Body of pancreas (tissue), 4 donors: ENCODE data around the gene MYO15A.

Experiments used
- POLR2A ChIP-seq, 3 donors: fragments of 450-650 bp; IDR thresholded peaks; one replicate each; pipeline ENCODE4 v1.6.1; 2016; ENCODE audit warnings: antibody characterized with exemption in 3 of 3, mild to moderate bottlenecking in 2 of 3
- TF ChIP-seq, protein P1 (sequence below), 7 experiments: fragments of 450-650 bp in 4 of 7; fragments of 200-600 bp in 3 of 7; sonication (generic) in 3 of 7; IDR thresholded peaks; one replicate each; pipeline ENCODE4 v1.5.1; 2016 to 2019; ENCODE audit warnings: antibody characterized with exemption in 7 of 7

DNA sequence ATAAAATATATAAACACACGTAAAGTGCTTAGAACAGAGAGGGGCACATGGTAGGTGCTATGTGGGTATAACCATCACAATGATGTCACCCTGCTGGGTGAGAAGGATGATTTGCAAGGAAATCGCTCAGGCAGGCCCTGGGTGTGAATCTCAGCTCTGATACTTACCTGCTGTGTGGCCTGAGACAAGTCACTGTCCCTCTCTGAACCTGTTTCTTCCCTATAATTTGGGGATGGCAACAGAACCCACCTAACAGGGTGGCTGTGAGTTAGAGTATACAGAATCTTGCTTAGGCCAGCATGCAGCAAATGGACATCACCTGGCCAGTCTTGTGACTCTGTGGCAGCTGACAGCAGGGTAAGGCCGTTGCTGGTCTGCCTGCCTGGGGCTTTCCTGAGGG lies 38.4 kb downstream of the MYO15A start:
- TF ChIP-seq, protein P1, sequence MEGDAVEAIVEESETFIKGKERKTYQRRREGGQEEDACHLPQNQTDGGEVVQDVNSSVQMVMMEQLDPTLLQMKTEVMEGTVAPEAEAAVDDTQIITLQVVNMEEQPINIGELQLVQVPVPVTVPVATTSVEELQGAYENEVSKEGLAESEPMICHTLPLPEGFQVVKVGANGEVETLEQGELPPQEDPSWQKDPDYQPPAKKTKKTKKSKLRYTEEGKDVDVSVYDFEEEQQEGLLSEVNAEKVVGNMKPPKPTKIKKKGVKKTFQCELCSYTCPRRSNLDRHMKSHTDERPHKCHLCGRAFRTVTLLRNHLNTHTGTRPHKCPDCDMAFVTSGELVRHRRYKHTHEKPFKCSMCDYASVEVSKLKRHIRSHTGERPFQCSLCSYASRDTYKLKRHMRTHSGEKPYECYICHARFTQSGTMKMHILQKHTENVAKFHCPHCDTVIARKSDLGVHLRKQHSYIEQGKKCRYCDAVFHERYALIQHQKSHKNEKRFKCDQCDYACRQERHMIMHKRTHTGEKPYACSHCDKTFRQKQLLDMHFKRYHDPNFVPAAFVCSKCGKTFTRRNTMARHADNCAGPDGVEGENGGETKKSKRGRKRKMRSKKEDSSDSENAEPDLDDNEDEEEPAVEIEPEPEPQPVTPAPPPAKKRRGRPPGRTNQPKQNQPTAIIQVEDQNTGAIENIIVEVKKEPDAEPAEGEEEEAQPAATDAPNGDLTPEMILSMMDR (IDR thresholded peaks at IDR 0.05), result no peak
- TF ChIP-seq POLR2A (IDR thresholded peaks at IDR 0.05), result no peak
